Loucy (cell line): Measurements from ENCODE around the gene MGLL.

Source experiments
- EZH2phosphoT487 ChIP-seq: fragments of 200-600 bp; IDR thresholded peaks from 2 replicates; pipeline ENCODE4 v1.6.1; 2018; ENCODE audit warnings: antibody characterized with exemption, mild to moderate bottlenecking, moderate library complexity, borderline replicate concordance
- TF ChIP-seq, protein P1 (sequence below): fragments of 200-600 bp; sonication (generic); conservative IDR thresholded peaks from 2 replicates; pipeline ENCODE4 v1.5.1; 2014; ENCODE audit warnings: mild to moderate bottlenecking, antibody characterized with exemption, low read length

DNA sequence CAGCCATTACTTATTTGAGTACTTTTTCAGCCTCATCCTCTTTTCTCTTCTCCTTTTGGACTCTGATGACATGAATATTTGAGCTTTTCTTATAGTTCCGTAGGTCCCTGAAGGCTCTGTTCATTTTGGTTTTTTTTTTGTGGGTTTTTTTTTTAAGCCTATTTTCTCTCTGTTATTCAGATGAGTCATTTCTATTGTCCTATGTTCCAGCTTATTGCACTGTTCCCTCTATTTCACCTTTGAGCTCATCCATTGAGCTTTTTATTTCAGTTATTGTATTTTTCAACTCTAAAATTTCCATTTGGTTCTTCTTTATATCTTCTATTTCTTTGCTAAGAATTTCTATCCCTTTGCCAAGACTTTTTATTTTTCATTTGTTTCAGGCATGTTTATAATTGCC lies 7.2 kb upstream of the MGLL start:
- TF ChIP-seq, protein P1, sequence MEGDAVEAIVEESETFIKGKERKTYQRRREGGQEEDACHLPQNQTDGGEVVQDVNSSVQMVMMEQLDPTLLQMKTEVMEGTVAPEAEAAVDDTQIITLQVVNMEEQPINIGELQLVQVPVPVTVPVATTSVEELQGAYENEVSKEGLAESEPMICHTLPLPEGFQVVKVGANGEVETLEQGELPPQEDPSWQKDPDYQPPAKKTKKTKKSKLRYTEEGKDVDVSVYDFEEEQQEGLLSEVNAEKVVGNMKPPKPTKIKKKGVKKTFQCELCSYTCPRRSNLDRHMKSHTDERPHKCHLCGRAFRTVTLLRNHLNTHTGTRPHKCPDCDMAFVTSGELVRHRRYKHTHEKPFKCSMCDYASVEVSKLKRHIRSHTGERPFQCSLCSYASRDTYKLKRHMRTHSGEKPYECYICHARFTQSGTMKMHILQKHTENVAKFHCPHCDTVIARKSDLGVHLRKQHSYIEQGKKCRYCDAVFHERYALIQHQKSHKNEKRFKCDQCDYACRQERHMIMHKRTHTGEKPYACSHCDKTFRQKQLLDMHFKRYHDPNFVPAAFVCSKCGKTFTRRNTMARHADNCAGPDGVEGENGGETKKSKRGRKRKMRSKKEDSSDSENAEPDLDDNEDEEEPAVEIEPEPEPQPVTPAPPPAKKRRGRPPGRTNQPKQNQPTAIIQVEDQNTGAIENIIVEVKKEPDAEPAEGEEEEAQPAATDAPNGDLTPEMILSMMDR: no peak
- no peak for TF ChIP-seq EZH2phosphoT487
